ENCODE measurements around the gene MAN1A1. TPM values are rescaled to one million over a fixed set of nuclear protein-coding genes. Genes with fewer than 3 reads are reported as not detected.
A peak's percentile ranks its signal among the peaks of the same experiment; 100 is the strongest.

The MAN1A1 gene
- total RNA-seq, 1 donor = 175 TPM

GRCh38 chr6:119352001-119352400, 2.4 kb upstream of the MAN1A1 start:
- TF ChIP-seq CTCF (IDR thresholded peaks at IDR 0.05; ENCODE audit: insufficient read depth, low read length) = no peak
- no peak for DNase-seq (ENCODE audit: low read depth)
- H3K4me3 ChIP-seq (ENCODE audit: low read depth, low read length) = no peak overlapping the region

DNA sequence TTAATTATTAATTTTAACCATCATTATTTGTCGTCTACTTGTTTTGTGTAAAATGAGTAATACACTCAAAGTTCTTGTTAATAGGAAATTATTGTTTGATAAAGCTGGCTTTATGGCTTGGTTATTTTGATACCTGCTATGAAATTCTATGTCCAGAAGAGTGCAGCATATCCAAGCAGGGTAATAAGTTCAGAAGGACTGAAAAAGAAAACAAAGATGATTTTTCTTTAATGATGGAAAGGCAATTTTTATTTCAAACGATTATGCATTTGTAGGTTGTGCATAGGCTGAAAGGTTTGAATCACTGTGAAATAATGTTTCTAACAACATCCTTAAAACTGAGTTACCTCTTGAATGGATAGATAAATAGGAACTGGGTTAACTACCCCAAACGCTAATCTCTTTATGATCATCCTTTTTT, 1.4 kb upstream of the MAN1A1 start:
- DNase-seq (ENCODE audit: low read depth) = peak; percentile 76
- peak overlapping the region; percentile 93 for H3K4me3 ChIP-seq (ENCODE audit: low read depth, low read length)
- TF ChIP-seq CTCF (IDR thresholded peaks at IDR 0.05; ENCODE audit: insufficient read depth, low read length) = peak; percentile 68

DNA sequence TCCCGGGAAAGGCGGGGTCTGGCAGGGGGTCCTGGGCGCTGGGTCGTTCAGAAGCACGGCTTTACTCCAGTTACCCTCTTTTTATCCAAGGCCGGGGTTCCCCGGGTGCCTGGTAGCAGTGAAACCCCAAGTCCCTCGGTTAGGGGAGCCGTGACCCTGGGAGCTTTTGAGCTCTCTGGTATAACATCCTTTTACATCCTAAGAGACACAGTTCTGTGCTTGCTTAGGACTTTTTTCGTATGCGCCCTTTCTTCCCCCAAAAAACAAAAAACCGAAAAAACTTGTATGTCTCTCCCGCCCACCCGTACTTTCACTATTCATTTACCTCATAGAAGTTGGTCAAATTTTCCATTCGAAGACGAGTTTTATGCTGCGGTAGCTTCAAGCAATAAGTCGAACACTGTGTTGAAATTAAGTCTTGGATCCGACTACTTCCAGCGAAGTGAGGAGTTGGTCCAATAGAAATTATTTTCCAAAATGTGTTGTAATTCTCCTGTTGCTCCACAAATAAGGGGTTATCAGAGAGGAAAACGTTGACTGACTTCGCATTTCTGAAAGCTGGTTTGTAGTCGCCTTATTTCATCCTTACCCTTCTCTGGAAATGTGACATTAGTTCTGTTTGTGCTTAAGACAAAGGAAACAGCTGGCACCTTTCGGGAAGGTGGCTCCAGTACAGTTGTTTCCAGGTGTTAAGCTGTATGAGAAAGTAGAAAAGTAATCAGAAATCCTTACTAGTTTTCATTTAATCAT, 816 bp upstream of the MAN1A1 start:
- TF ChIP-seq CTCF (IDR thresholded peaks at IDR 0.05; ENCODE audit: insufficient read depth, low read length) = no peak
- DNase-seq (ENCODE audit: low read depth) = peak; percentile 85
- H3K4me3 ChIP-seq (ENCODE audit: low read depth, low read length) = peak overlapping the region; percentile 93

GRCh38 chr6:119348748-119349360, 707 bp downstream of the MAN1A1 start:
- peak; percentile 16 for DNase-seq (ENCODE audit: low read depth)
- TF ChIP-seq CTCF (IDR thresholded peaks at IDR 0.05; ENCODE audit: insufficient read depth, low read length) = no peak
- H3K4me3 ChIP-seq (ENCODE audit: low read depth, low read length) = peak overlapping the region; percentile 93

- H3K4me3 ChIP-seq (ENCODE audit: low read depth, low read length) = peak overlapping the region; percentile 93
- DNase-seq (ENCODE audit: low read depth) = peak; percentile 7
- TF ChIP-seq CTCF (IDR thresholded peaks at IDR 0.05; ENCODE audit: insufficient read depth, low read length) = no peak
Observed at GRCh38 chr6:119348096-119348747, 1.3 kb downstream of the MAN1A1 start.

- no peak for TF ChIP-seq CTCF (IDR thresholded peaks at IDR 0.05; ENCODE audit: insufficient read depth, low read length)
- peak overlapping the region; percentile 93 for H3K4me3 ChIP-seq (ENCODE audit: low read depth, low read length)
- peak; percentile 19 for DNase-seq (ENCODE audit: low read depth)
Observed at GRCh38 chr6:119347466-119348095, 2.0 kb downstream of the MAN1A1 start.

Measured in fibroblast of the aortic adventitia (primary cell).